ENCODE results near the gene SIRT1. TPM values are rescaled to one million over a fixed set of nuclear protein-coding genes. Genes with fewer than 3 reads are reported as not detected.

The SIRT1 gene
- polyA plus RNA-seq, 1 donor (not counting 4 experiments of a cell fraction or from before 2014, with no cell fraction given): 9.8 TPM

- no peaks in the 10 kb centered on the region for H3K9me1 ChIP-seq (ENCODE audit: control insufficient read depth, extremely low read depth, insufficient read depth, low read length)
- no peak overlapping the region for H3K9ac ChIP-seq (ENCODE audit: control insufficient read depth, extremely low read depth, insufficient read depth, low read length)
- H3K4me1 ChIP-seq (ENCODE audit: control insufficient read depth, extremely low read depth, insufficient read depth, low read length): no peaks in the 10 kb centered on the region
- no peaks in the 10 kb centered on the region for H3K36me3 ChIP-seq (ENCODE audit: control insufficient read depth in 2 of 2, extremely low read depth in 1 of 2, insufficient read depth in 2 of 2, low read length in 2 of 2)
- H3K27ac ChIP-seq (ENCODE audit: control insufficient read depth, insufficient read depth, low read length): no peak overlapping the region
- no peak overlapping the region for H2AFZ ChIP-seq (ENCODE audit: control insufficient read depth, low read length)
- H3K79me2 ChIP-seq (ENCODE audit: control insufficient read depth, insufficient read depth, low read length): no peaks in the 10 kb centered on the region
- TF ChIP-seq EZH2 (IDR thresholded peaks at IDR 0.05; ENCODE audit: low read length) (no peak), CTCF (optimal IDR thresholded peaks at IDR 0.05 in 1 of 3, IDR thresholded peaks at IDR 0.05 in 1 of 3, conservative IDR thresholded peaks at IDR 0.05 in 1 of 3; ENCODE audit: extremely low read depth in 1 of 3, insufficient read depth in 2 of 3, low read length in 3 of 3) (no peak)
- H4K20me1 ChIP-seq (ENCODE audit: control insufficient read depth, extremely low read depth, insufficient read depth, low read length): no peaks in the 10 kb centered on the region
- dilution Hi-C loops (cut with MboI; ENCODE audit: extremely low pct_ligation_motif_present, low sequenced_read_pairs): no loop called here
- H3K9me3 ChIP-seq (ENCODE audit: control insufficient read depth, low read depth, low read length): no peaks in the 10 kb centered on the region
- FAIRE-seq: no peak
- no peaks in the 10 kb centered on the region for H3K27me3 ChIP-seq (ENCODE audit: control insufficient read depth, extremely low read depth, insufficient read depth, low read length)
- no peak overlapping the region for H3K4me3 ChIP-seq (ENCODE audit: control insufficient read depth in 2 of 3, extremely low read depth in 1 of 3, insufficient read depth in 2 of 3, low read depth in 1 of 3, low read length in 3 of 3)
- no peak overlapping the region for H3K4me2 ChIP-seq (ENCODE audit: control insufficient read depth, extremely low read depth, insufficient read depth, low read depth, low read length)
- DNase-seq (ENCODE audit: low read depth, low spot score): no peak
These were observed 22.6 kb upstream of the SIRT1 start for GRCh38 chr10:67861750-67862432.

GRCh38 chr10:67863094-67863493 lies 21.4 kb upstream of the SIRT1 start:
- no peak for FAIRE-seq
- TF ChIP-seq EZH2 (IDR thresholded peaks at IDR 0.05; ENCODE audit: low read length) (no peak), CTCF (optimal IDR thresholded peaks at IDR 0.05 in 1 of 3, IDR thresholded peaks at IDR 0.05 in 1 of 3, conservative IDR thresholded peaks at IDR 0.05 in 1 of 3; ENCODE audit: extremely low read depth in 1 of 3, insufficient read depth in 2 of 3, low read length in 3 of 3) (no peak)
- Histone ChIP-seq H3K36me3 (ENCODE audit: control insufficient read depth in 2 of 2, extremely low read depth in 1 of 2, insufficient read depth in 2 of 2, low read length in 2 of 2) (no peaks in the 10 kb centered on the region), H2AFZ (ENCODE audit: control insufficient read depth, low read length) (no peak overlapping the region), H3K9me1 (ENCODE audit: control insufficient read depth, extremely low read depth, insufficient read depth, low read length) (no peaks in the 10 kb centered on the region), H3K4me3 (ENCODE audit: control insufficient read depth in 2 of 3, extremely low read depth in 1 of 3, insufficient read depth in 2 of 3, low read depth in 1 of 3, low read length in 3 of 3) (no peak overlapping the region), H4K20me1 (ENCODE audit: control insufficient read depth, extremely low read depth, insufficient read depth, low read length) (no peaks in the 10 kb centered on the region), H3K79me2 (ENCODE audit: control insufficient read depth, insufficient read depth, low read length) (no peaks in the 10 kb centered on the region), H3K9me3 (ENCODE audit: control insufficient read depth, low read depth, low read length) (no peaks in the 10 kb centered on the region), H3K27ac (ENCODE audit: control insufficient read depth, insufficient read depth, low read length) (no peak overlapping the region), H3K4me1 (ENCODE audit: control insufficient read depth, extremely low read depth, insufficient read depth, low read length) (no peaks in the 10 kb centered on the region), H3K4me2 (ENCODE audit: control insufficient read depth, extremely low read depth, insufficient read depth, low read depth, low read length) (no peak overlapping the region), H3K27me3 (ENCODE audit: control insufficient read depth, extremely low read depth, insufficient read depth, low read length) (no peaks in the 10 kb centered on the region), H3K9ac (ENCODE audit: control insufficient read depth, extremely low read depth, insufficient read depth, low read length) (no peak overlapping the region)
- no peak for DNase-seq (ENCODE audit: low read depth, low spot score)
- dilution Hi-C loops (cut with MboI; ENCODE audit: extremely low pct_ligation_motif_present, low sequenced_read_pairs): no loop called here

Measured in keratinocyte (primary cell).